Panc1 (cell line): ENCODE results near the gene SEC11A. TPM values are rescaled to one million over a fixed set of nuclear protein-coding genes. Genes with fewer than 3 reads are reported as not detected.
"Not testable (repeated sequence)": the region's sequence is repeated elsewhere in the genome, so short reads cannot be mapped to it uniquely, and the experiment has no call there.

Source experiments
- ATAC-seq: fragments of 200-7000 bp; cut with Tn5 transposase; 2 replicates; pipeline ENCODE4 v1.9.1; 2020; ENCODE audit warnings: mild to moderate bottlenecking, moderate library complexity
- BruUV-seq: library from RNA; stranded (reverse); fragments of 400-500 nt; replicated peaks from 2 replicates; lab custom pipeline; 2021; lab: Mats Ljungman, UMichigan
- CTCF ChIA-PET: fragments of 300-600 bp; sonication (Branson Sonifier 250); formaldehyde crosslinking; loops from one replicate; lab custom pipeline; 2022; ENCODE audit warnings: antibody characterized with exemption; lab: Charles Lee
- POLR2A ChIA-PET: fragments of 300-600 bp; sonication (Branson Sonifier 250); formaldehyde crosslinking; loops from one replicate; lab custom pipeline; 2022; ENCODE audit warnings: antibody characterized with exemption; lab: Charles Lee
- DNase-seq: peaks from one replicate; pipeline ENCODE4 v3.0.0-alpha.2; 2010; ENCODE audit warnings: low read depth, low spot score
- H3K27ac ChIP-seq: 2 replicates; pipeline ENCODE4 v1.5.1; 2011; ENCODE audit warnings: mild to moderate bottlenecking, low read length, inconsistent platforms
- H3K27me3 ChIP-seq: fragments of 200-500 bp; sonication (Bioruptor generic); 2 replicates; pipeline ENCODE4 v1.6.0; 2014; ENCODE audit warnings: low read length, inconsistent platforms; ENCODE audit not compliant: control insufficient read depth, insufficient read depth
- H3K36me3 ChIP-seq: fragments of 200-500 bp; sonication (Bioruptor generic); 2 replicates; pipeline ENCODE4 v1.5.1; 2014; ENCODE audit warnings: inconsistent platforms, mild to moderate bottlenecking, low read length, moderate library complexity; ENCODE audit not compliant: control insufficient read depth, insufficient read depth
- H3K4me1 ChIP-seq: 2 replicates; pipeline ENCODE4 v1.5.1; 2011; ENCODE audit warnings: inconsistent platforms, mild to moderate bottlenecking, low read length, moderate library complexity; ENCODE audit not compliant: control insufficient read depth, insufficient read depth
- H3K4me3 ChIP-seq, 2 experiments: 2 replicates each; pipeline ENCODE4 v1.5.1; 2011 to 2012; ENCODE audit warnings: low read depth in 2 of 2, low read length in 2 of 2, mild to moderate bottlenecking in 2 of 2, inconsistent platforms in 1 of 2, moderate library complexity in 1 of 2
- H3K9me3 ChIP-seq: fragments of 200-500 bp; sonication (Bioruptor generic); 2 replicates; pipeline ENCODE4 v1.5.1; 2014; ENCODE audit warnings: low read depth, mild to moderate bottlenecking, inconsistent platforms, low read length, moderate library complexity; ENCODE audit not compliant: control insufficient read depth, insufficient read depth
- POLR2AphosphoS5 ChIP-seq: IDR thresholded peaks from 2 replicates; pipeline ENCODE4 v1.6.1; 2012; ENCODE audit warnings: mild to moderate bottlenecking, low read depth, low read length, moderate library complexity
- REST ChIP-seq, 2 experiments: IDR thresholded peaks; 2 replicates each; pipeline ENCODE4 v1.6.1; 2011 to 2012; ENCODE audit warnings: low read depth in 2 of 2, control low read depth in 1 of 2, low read length in 1 of 2, mild to moderate bottlenecking in 1 of 2, moderate library complexity in 1 of 2; ENCODE audit not compliant: insufficient read depth in 1 of 2
- SIN3A ChIP-seq: IDR thresholded peaks from 2 replicates; pipeline ENCODE4 v1.6.1; 2012; ENCODE audit warnings: low read depth, mild to moderate bottlenecking, low read length, moderate library complexity, borderline replicate concordance; ENCODE audit not compliant: insufficient read depth
- TCF7L2 ChIP-seq: IDR thresholded peaks from 2 replicates; pipeline ENCODE4 v1.6.1; 2011; ENCODE audit warnings: mild to moderate bottlenecking, low read depth, low read length, inconsistent platforms
- in situ Hi-C: cut with HindIII; loops from 2 replicates; pipeline ENCODE4 v1.10.0; 2016; ENCODE audit warnings: low sequenced_read_pairs, low pct_unique_long_range_greater_than_20kb
- intact Hi-C: fragments of 100-400 bp; cut with micrococcal nuclease; formaldehyde crosslinking; loops from one replicate; pipeline ENCODE4 v1.10.0; 2022; ENCODE audit not compliant: unreplicated experiment
- total RNA-seq: library from RNA; stranded (reverse); gene quantifications from one replicate; pipeline ENCODE4 v1.2.1, GENCODE V29; 2021; ENCODE audit not compliant: unreplicated experiment
- TF ChIP-seq, protein P1 (sequence below): fragments of 450-650 bp; IDR thresholded peaks from 2 replicates; pipeline ENCODE4 v1.5.1; 2017; ENCODE audit warnings: mild to moderate bottlenecking

Gene SEC11A
- total RNA-seq, 1 experiment from 2014 or later, result 164 TPM

DNA sequence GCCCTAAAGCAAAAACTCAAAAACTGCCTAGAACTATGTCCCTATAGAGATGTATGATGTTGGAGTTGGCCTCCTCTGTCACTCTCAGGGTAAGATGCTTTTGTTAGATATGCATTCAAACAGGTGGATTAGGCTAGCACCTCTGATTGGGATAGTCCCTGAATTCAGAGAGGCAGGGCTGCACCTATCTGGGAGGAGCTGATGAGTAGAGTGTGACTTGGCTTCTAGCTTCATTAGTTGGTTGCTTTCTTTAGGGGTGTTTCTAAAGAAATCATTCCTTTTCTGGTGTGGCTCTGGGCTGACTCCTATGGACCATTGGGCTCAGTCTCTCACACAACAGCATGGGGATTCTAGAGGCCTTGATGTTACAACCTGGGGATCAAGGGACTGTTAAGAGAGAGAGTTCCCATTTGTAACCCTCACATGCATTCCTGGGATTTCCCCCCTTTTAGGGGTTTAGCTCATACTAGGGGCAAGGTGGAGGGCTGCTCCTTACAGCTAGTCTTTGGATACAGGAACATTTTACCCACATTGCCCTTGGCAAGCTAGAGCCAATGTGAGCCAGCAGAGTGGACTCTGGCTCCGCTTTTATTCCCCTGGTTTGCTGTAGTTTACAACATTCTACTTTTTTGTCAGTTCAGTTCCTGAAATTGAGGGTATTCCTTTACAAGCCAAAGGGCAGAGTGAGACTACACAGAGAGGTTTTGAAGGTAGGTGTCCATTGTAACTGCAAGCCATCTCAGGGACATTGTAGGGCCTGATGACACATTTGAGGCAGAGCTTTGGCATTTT is 40.0 kb upstream of the SEC11A start:
- no TSS peak for BruUV-seq
- POLR2A ChIA-PET, result no interaction called here
- CTCF ChIA-PET, result no interaction called here
- DNase-seq, result no peak
- no peak overlapping the region for H3K27ac ChIP-seq
- no peak overlapping the region for H3K4me3 ChIP-seq
- intact Hi-C loops (no loop called here), in situ Hi-C loops (no loop called here)
- TF ChIP-seq REST (IDR thresholded peaks at IDR 0.05; ENCODE audit: insufficient read depth in 1 of 2, low read depth in 2 of 2, low read length in 1 of 2), result no peak
- TF ChIP-seq POLR2AphosphoS5, result no peak
- no peak for TF ChIP-seq TCF7L2
- TF ChIP-seq, protein P1, sequence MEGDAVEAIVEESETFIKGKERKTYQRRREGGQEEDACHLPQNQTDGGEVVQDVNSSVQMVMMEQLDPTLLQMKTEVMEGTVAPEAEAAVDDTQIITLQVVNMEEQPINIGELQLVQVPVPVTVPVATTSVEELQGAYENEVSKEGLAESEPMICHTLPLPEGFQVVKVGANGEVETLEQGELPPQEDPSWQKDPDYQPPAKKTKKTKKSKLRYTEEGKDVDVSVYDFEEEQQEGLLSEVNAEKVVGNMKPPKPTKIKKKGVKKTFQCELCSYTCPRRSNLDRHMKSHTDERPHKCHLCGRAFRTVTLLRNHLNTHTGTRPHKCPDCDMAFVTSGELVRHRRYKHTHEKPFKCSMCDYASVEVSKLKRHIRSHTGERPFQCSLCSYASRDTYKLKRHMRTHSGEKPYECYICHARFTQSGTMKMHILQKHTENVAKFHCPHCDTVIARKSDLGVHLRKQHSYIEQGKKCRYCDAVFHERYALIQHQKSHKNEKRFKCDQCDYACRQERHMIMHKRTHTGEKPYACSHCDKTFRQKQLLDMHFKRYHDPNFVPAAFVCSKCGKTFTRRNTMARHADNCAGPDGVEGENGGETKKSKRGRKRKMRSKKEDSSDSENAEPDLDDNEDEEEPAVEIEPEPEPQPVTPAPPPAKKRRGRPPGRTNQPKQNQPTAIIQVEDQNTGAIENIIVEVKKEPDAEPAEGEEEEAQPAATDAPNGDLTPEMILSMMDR, result no peak
- no peak for TF ChIP-seq SIN3A
- no peak for ATAC-seq
- H3K4me1 ChIP-seq, result peaks cover 19% of the 10 kb centered on the region
- no peaks in the 10 kb centered on the region for H3K9me3 ChIP-seq
- H3K27me3 ChIP-seq, result no peaks in the 10 kb centered on the region
- H3K36me3 ChIP-seq, result no peaks in the 10 kb centered on the region

- ATAC-seq, H3K4me3 ChIP-seq, CTCF ChIA-PET, in situ Hi-C loops, intact Hi-C loops, H3K27ac ChIP-seq, H3K27me3 ChIP-seq, POLR2A ChIA-PET, DNase-seq, H3K36me3 ChIP-seq, BruUV-seq, H3K9me3 ChIP-seq: not testable (repeated sequence)
- peaks cover 27% of the 10 kb centered on the region for H3K4me1 ChIP-seq
Measured at GRCh38 chr15:84754889-84755288, 39.0 kb upstream of the SEC11A start.

DNA sequence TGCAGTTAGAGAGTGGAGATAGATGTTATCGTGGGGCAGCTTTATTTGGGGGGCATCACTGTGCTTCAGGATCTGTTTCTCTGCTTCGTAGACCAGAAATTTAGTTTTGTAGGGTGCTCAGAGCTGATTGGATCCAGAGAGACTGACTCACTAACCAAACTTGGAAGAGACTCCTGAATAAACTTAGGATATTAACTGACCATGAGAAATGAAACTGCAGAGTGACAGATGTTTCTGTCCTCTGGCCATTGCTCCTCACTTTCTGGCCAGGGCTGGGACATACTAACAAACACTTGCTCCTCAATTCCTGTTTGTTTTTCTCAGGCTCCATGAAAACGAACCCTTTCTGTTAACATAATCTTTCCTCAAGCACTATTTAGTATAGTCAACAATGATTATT is 36.8 kb upstream of the SEC11A start:
- TF ChIP-seq POLR2AphosphoS5 (no peak), REST (IDR thresholded peaks at IDR 0.05; ENCODE audit: insufficient read depth in 1 of 2, low read depth in 2 of 2, low read length in 1 of 2) (no peak), SIN3A (no peak), TCF7L2 (no peak)
- TF ChIP-seq, protein P1, result no peak
- BruUV-seq, result TSS peak; percentile 26
- intact Hi-C loops (no loop called here), in situ Hi-C loops (no loop called here)
- Histone ChIP-seq H3K27me3 (no peaks in the 10 kb centered on the region), H3K4me3 (no peak overlapping the region), H3K36me3 (no peaks in the 10 kb centered on the region; the same call in 1 of the 2 replicates), H3K9me3 (no peaks in the 10 kb centered on the region), H3K27ac (no peak overlapping the region), H3K4me1 (peaks cover 27% of the 10 kb centered on the region)
- ATAC-seq (no peak), DNase-seq (no peak)
- CTCF ChIA-PET, result interaction anchor here (0.6 to 0.7 kb wide), 2 partner anchors 94 to 125 kb away, joined by 4 to 7 read pairs; partner anchors contain the start of gene NMB
- POLR2A ChIA-PET, result interaction anchor here (0.7 kb wide), 1 partner anchor 284 kb away, joined by 8 read pairs; no protein-coding TSS in a partner anchor
